Activated naive CD4-positive, alpha-beta T cell treated with anti-CD3 and anti-CD28 coated beads, Interleukin-2, amount 10 ng/mL, durations not matched to agents 7 days and 5 days (primary cell): ENCODE results near the gene CDC6.
A peak's percentile ranks its signal among the peaks of the same experiment; 100 is the strongest.

Experiments
- CTCF ChIA-PET: fragments of 350-600 bp; sonication (Branson Sonifier 250); formaldehyde crosslinking; loops from one replicate; lab custom pipeline; 2021; ENCODE audit warnings: antibody characterized with exemption; lab: Charles Lee
- DNase-seq: peaks from one replicate; pipeline ENCODE4 v3.0.0-alpha.2; 2020
- H3K27ac Mint-ChIP-seq: one replicate; pipeline ENCODE4 v1.8.0; 2021; ENCODE audit warnings: mild to moderate bottlenecking, moderate library complexity, mixed read lengths
- H3K27me3 Mint-ChIP-seq: one replicate; pipeline ENCODE4 v1.8.0; 2021; ENCODE audit warnings: mild to moderate bottlenecking, mixed read lengths
- H3K36me3 Mint-ChIP-seq: one replicate; pipeline ENCODE4 v1.8.0; 2021; ENCODE audit warnings: mixed read lengths
- H3K4me1 Mint-ChIP-seq: one replicate; pipeline ENCODE4 v1.8.0; 2021; ENCODE audit warnings: mixed read lengths
- H3K4me3 Mint-ChIP-seq: one replicate; pipeline ENCODE4 v1.8.0; 2021; ENCODE audit warnings: mild to moderate bottlenecking, moderate library complexity, mixed read lengths
- H3K9me3 Mint-ChIP-seq: one replicate; pipeline ENCODE4 v1.8.0; 2021; ENCODE audit warnings: mixed read lengths

The CDC6 gene, protein sequence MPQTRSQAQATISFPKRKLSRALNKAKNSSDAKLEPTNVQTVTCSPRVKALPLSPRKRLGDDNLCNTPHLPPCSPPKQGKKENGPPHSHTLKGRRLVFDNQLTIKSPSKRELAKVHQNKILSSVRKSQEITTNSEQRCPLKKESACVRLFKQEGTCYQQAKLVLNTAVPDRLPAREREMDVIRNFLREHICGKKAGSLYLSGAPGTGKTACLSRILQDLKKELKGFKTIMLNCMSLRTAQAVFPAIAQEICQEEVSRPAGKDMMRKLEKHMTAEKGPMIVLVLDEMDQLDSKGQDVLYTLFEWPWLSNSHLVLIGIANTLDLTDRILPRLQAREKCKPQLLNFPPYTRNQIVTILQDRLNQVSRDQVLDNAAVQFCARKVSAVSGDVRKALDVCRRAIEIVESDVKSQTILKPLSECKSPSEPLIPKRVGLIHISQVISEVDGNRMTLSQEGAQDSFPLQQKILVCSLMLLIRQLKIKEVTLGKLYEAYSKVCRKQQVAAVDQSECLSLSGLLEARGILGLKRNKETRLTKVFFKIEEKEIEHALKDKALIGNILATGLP

DNA sequence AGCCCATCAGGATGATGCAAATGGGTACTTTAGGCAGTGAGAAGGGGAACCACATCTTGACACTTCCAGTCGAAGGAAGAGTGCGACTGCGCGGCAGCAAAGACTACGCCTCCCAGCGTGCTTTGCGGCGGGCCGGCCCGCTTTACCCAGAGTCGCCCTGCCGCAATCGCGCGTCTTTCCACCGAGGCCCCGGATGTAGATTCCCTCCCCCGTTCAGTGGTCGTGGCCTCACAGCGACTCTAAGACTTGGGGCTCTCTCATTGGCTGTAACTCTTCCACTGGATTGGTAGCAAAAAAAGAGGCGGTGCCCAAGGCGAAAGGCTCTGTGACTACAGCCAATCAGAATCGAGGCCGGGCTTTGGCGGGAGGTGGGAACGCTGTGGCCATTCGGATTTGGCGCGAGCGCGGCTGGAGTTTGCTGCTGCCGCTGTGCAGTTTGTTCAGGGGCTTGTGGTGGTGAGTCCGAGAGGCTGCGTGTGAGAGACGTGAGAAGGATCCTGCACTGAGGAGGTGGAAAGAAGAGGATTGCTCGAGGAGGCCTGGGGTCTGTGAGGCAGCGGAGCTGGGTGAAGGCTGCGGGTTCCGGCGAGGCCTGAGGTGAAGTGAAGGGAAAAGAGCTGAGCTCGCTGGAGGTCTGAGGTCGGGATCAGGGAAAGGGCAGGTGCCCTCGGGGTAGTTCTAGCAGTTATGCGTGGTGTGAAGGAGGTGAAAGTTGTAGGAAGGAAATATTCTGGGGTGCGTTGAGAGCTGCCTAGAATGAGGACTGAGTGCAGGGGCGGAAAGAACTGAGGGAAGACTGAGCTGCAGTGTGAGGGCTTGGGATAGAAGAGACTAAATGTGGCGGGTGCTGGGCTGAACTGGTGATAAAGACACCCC, at the start of gene CDC6:
CDC6 (plus strand) TSS at position 386 of the 876 bp plus-strand sequence. CDS start 1,542 bp downstream, outside the sequence.
- Mint-ChIP-seq H3K4me3 (peak within 1 kb of the TSS; percentile 100), H3K27me3 (peaks cover 3% of the 10 kb centered on the region), H3K36me3 (peaks cover 33% of the 10 kb centered on the region), H3K4me1 (peaks cover 53% of the 10 kb centered on the region), H3K27ac (peak within 1 kb of the TSS; percentile 98), H3K9me3 (no peaks in the 10 kb centered on the region)
- peak; percentile 99 for DNase-seq
- CTCF ChIA-PET = interaction anchor here (1.3 to 5.9 kb wide), 6 partner anchors 15 to 274 kb away, joined by 3 to 38 read pairs (median 4); no protein-coding TSS in a partner anchor

DNA sequence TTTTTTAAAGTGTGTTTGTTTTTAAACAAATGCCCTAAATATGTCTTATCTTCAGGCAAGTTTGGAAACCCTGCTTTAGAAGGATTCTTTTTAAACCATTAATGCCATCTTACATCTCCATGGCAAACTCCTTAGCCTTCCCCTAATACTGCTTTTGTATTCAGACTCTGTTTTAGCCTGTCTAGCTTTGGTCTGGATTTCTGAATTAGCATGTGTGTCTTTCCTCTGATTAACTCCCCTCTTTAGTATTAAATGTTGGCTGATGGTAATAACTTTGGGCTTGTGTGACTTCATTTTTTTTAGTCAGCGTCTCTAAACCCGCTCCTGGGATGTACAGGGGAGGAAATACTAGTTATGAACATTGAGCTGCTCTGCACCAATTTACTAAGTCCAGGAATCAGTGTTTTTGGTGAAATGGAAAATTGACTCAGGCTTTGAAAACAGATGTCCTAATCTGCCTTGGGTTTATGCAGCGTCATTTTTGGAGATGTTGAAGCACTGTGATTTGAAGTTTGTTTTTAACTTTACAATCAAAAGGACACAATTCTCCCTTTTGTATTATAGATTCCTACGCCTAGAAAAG, 46.3 kb upstream of the CDC6 start:
- Mint-ChIP-seq H3K4me3 (no peak overlapping the region), H3K9me3 (no peaks in the 10 kb centered on the region), H3K27ac (no peak overlapping the region), H3K4me1 (peaks cover 6% of the 10 kb centered on the region), H3K27me3 (no peaks in the 10 kb centered on the region), H3K36me3 (peaks cover 6% of the 10 kb centered on the region)
- no peak for DNase-seq
- CTCF ChIA-PET = interaction anchor here (0.5 to 1.2 kb wide), 2 partner anchors 12 to 39 kb away, joined by 3 read pairs; no protein-coding TSS in a partner anchor

DNA sequence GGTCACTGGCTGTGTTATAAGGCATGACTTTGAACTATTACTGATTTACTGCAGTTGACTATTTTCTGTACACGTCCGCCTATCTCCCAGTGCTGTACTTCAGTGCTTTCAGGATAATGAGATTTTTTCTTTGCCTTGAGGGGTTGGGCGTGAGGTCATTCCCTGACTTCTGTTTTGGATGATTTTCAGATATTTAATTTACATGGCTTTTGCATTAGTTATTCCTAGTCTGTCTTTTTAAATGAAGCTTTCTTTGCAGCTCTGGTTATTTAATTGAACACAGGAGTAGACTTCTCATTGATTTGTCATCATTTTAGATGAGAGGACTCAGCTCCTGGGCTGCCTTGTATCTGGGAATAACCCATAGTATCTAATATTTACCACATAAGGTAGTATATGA, 44.9 kb upstream of the CDC6 start:
- Mint-ChIP-seq H3K9me3 (no peaks in the 10 kb centered on the region), H3K4me3 (no peak overlapping the region), H3K36me3 (peaks cover 4% of the 10 kb centered on the region), H3K27me3 (no peaks in the 10 kb centered on the region), H3K27ac (no peak overlapping the region), H3K4me1 (peaks cover 6% of the 10 kb centered on the region)
- no peak for DNase-seq
- CTCF ChIA-PET = interaction anchor here (1.3 kb wide), 1 partner anchor 41 kb away, joined by 5 read pairs; no protein-coding TSS in a partner anchor

DNA sequence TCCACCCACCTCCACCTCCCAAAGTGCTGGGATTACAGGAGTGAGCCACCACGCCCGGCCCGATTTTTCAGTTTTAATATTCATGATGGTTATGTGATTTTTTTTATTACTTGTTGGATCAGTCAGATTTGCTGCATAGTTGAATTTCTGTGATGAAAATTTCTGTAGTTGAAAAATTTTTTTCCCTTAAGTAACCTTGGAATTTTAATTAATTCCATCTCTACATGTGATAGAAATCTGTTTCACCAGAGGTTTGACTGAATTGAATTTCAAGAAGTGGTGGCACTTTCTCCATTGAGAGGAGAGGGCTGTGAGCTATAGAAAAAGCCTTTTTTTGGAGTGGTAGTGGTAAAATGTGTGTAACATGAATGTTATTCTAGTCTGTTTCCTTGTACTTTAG, 43.9 kb upstream of the CDC6 start:
- DNase-seq = no peak
- Mint-ChIP-seq H3K27ac (no peak overlapping the region), H3K4me1 (peaks cover 6% of the 10 kb centered on the region), H3K27me3 (no peaks in the 10 kb centered on the region), H3K9me3 (no peaks in the 10 kb centered on the region), H3K4me3 (no peak overlapping the region), H3K36me3 (peaks cover 4% of the 10 kb centered on the region)
- CTCF ChIA-PET = interaction anchor here (0.6 to 1.3 kb wide), 2 partner anchors 23 to 40 kb away, joined by 3 to 5 read pairs; no protein-coding TSS in a partner anchor

DNA sequence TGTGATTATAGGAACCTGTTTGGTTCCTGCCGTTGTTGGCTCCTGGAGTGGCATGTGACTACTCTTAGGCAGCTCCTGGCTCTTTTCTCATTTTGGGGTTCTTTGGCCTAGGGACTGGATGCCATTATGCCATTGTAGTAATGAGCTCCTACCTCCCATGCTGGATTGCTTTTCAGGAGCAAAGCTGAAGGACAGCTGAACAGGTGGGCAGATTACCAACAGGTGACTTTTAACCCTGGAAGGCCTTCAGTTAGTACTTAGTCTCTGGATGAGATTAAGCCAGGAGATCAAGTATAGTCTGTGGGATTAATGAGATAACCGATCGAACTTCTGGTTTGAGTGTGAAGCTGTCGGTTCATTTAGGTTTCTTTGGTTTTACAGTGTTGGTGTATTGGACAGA, 43.4 kb upstream of the CDC6 start:
- peaks cover 4% of the 10 kb centered on the region for H3K36me3 Mint-ChIP-seq
- no peak for DNase-seq
- H3K27me3 Mint-ChIP-seq = no peaks in the 10 kb centered on the region
- H3K9me3 Mint-ChIP-seq = no peaks in the 10 kb centered on the region
- H3K27ac Mint-ChIP-seq = no peak overlapping the region
- H3K4me3 Mint-ChIP-seq = no peak overlapping the region
- CTCF ChIA-PET = interaction anchor here (0.8 kb wide), 1 partner anchor 42 kb away, joined by 3 read pairs; no protein-coding TSS in a partner anchor
- peaks cover 6% of the 10 kb centered on the region for H3K4me1 Mint-ChIP-seq

DNA sequence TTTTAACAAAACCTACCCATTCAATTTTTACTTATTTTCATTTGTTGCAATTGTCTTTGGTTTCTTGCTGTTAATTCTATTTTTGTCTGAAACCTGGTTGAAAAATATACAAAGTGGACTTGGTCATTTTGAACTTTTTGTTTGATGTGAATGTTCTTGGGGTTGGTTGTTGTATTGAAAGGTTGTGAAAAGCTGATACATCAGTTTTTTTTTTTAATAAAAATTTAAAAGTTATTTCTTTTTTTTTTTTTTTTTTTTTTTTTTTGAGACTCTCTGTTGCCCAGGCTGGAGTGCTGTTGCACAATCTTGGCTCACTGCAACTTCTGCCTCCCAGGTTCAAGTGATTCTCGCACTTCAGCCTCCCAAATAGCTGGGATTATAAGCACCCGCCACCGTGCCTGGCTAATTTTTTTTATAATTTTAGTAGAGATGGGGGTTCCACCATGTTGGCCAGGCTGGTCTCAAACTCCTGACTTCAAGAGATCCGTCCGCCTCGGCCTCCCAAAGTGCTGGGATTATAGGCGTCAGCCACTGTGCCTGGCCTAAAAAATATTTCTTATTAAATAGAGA, 39.7 kb upstream of the CDC6 start:
- no peak overlapping the region for H3K27ac Mint-ChIP-seq
- CTCF ChIA-PET = no interaction called here
- peaks cover 6% of the 10 kb centered on the region for H3K4me1 Mint-ChIP-seq
- no peak for DNase-seq
- no peak overlapping the region for H3K4me3 Mint-ChIP-seq
- peaks cover 2% of the 10 kb centered on the region for H3K36me3 Mint-ChIP-seq
- H3K27me3 Mint-ChIP-seq = no peaks in the 10 kb centered on the region
- no peaks in the 10 kb centered on the region for H3K9me3 Mint-ChIP-seq

DNA sequence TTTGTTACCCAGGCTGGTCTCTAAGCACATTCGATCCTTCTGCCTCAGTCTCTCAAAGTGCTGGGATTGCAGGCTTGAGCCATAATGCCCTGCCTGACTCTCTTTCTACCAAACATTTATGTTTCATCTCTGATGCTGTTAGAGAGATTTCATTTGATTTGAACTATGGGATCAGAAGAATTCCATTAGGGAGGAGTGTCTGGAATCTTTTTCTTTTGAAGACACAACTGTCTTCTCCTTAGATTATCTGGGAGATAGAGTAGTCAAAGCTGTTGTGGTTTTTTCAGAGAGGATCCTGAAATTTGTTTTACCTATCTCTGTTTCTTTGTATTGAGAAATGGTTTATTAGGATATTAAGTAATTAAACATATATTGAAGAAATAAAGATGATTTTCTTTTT, 39.2 kb upstream of the CDC6 start:
- no peak for DNase-seq
- H3K4me3 Mint-ChIP-seq = no peak overlapping the region
- CTCF ChIA-PET = no interaction called here
- no peaks in the 10 kb centered on the region for H3K27me3 Mint-ChIP-seq
- no peaks in the 10 kb centered on the region for H3K9me3 Mint-ChIP-seq
- peaks cover 2% of the 10 kb centered on the region for H3K36me3 Mint-ChIP-seq
- no peak overlapping the region for H3K27ac Mint-ChIP-seq
- peaks cover 6% of the 10 kb centered on the region for H3K4me1 Mint-ChIP-seq

DNA sequence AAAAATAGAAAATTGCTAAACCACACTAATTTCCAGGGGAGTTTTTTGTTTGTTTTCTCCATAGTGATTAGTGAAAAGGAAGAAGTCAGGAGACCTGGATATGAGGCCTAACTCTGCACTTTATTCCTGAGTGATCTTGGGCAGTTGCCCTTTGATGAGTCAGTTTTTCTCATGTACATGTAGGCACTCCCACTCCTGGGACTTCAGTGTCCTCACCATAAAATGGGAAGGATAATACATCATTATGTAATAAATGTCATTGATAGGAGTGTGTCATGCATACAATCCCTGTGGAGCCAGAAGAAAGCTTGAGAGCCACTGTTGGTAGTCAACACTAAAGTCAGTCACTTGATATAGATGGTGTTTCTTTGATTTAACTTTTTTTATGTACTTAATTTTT, 36.1 kb upstream of the CDC6 start:
- Mint-ChIP-seq H3K9me3 (no peaks in the 10 kb centered on the region), H3K27ac (no peak overlapping the region), H3K27me3 (no peaks in the 10 kb centered on the region), H3K36me3 (peaks cover 2% of the 10 kb centered on the region), H3K4me1 (no peaks in the 10 kb centered on the region), H3K4me3 (no peak overlapping the region)
- CTCF ChIA-PET = no interaction called here
- no peak for DNase-seq

DNA sequence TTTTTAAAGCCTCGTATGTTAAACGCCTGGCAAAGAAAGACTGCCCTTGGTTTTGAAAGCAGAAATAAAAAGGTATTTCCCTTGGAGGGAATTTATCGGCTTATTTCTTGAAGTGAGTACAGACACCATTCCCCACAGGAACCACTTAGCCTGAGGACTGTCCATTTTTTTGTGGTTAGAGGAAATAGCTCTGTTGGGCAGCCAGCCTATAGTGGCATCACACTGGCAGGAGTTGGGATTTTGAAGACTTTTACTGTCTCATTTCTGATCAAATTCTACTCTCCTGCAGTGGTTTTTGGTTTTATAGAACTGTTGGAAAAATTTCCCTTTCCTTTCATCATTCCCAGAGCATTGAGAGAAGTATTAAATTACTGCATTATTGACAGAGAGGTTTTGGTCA, 34.1 kb upstream of the CDC6 start:
- Mint-ChIP-seq H3K27ac (no peak overlapping the region), H3K36me3 (peaks cover 15% of the 10 kb centered on the region), H3K4me1 (no peaks in the 10 kb centered on the region), H3K9me3 (no peaks in the 10 kb centered on the region), H3K4me3 (no peak overlapping the region), H3K27me3 (no peaks in the 10 kb centered on the region)
- no peak for DNase-seq
- CTCF ChIA-PET = interaction anchor here (0.6 kb wide), 1 partner anchor 40 kb away, joined by 3 read pairs; no protein-coding TSS in a partner anchor

DNA sequence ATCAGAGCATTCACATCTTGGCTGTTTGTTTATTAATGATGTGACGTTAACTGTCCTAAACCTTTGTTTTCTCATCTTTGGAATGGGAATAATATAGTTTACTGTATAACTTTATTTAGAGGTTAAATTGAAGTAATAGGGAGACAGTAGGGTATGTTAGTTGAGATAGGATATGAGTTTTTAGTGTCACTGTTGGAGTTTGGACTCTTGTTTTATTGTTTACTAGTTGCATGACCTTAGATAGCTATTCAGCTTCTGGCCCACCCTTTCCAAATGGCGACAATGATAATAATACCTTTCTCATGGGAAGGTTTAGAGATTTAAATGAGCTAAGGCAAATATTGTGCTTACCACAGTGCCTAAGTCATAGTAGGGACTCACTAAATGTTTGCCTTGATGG, 28.2 kb upstream of the CDC6 start:
- Mint-ChIP-seq H3K27me3 (no peaks in the 10 kb centered on the region), H3K4me1 (no peaks in the 10 kb centered on the region), H3K9me3 (no peaks in the 10 kb centered on the region), H3K27ac (no peak overlapping the region), H3K36me3 (peaks cover 41% of the 10 kb centered on the region), H3K4me3 (no peak overlapping the region)
- DNase-seq = no peak
- CTCF ChIA-PET = no interaction called here

DNA sequence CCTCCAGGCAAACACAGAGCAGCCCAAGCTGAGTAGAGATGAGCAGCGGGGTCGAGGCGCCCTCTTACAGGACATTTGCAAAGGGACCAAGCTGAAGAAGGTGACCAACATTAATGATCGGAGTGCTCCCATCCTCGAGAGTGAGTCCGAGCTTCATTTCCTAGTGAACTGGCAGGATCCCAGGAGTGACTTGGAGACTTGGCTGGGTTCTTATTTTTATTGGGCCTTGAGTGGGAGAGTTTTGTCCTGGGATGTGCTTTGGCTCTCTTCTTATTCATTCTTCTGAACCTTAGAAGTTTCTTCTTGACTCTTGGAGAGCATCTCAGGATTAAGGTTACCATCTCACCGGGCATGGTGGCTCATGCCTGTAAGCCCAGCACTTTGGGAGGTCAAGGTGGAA, 27.2 kb upstream of the CDC6 start:
- Mint-ChIP-seq H3K4me3 (no peak overlapping the region), H3K36me3 (peaks cover 46% of the 10 kb centered on the region)

DNA sequence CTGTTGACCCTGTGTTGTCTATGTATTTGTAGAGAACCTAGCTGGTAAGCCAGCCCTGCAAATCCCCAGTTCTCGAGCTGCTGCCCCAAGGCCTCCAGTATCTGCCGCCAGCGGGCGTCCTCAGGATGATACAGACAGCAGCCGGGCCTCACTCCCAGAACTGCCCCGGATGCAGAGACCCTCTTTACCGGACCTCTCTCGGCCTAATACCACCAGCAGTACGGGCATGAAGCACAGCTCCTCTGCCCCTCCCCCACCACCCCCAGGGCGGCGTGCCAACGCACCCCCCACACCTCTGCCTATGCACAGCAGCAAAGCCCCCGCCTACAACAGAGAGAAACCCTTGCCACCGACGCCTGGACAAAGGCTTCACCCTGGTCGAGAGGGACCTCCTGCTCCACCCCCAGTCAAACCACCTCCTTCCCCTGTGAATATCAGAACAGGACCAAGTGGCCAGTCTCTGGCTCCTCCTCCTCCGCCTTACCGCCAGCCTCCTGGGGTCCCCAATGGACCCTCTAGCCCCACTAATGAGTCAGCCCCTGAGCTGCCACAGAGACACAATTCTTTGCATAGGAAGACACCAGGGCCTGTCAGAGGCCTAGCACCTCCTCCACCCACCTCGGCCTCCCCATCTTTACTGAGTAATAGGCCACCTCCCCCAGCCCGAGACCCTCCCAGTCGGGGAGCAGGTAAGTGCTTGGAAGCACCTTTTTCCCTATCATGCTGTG, 23.1 kb upstream of the CDC6 start:
- H3K4me1 Mint-ChIP-seq = no peaks in the 10 kb centered on the region
- CTCF ChIA-PET = no interaction called here
- peaks cover 24% of the 10 kb centered on the region for H3K36me3 Mint-ChIP-seq
- H3K27me3 Mint-ChIP-seq = no peaks in the 10 kb centered on the region
- no peaks in the 10 kb centered on the region for H3K9me3 Mint-ChIP-seq
- H3K4me3 Mint-ChIP-seq = no peak overlapping the region
- no peak for DNase-seq
- no peak overlapping the region for H3K27ac Mint-ChIP-seq

More for the DNA sequence above, 27.2 kb upstream of the CDC6 start:
- CTCF ChIA-PET = no interaction called here
- no peaks in the 10 kb centered on the region for H3K27me3 Mint-ChIP-seq
- H3K9me3 Mint-ChIP-seq = no peaks in the 10 kb centered on the region
- peak overlapping the region; percentile 19 for H3K27ac Mint-ChIP-seq
- DNase-seq = no peak
- H3K4me1 Mint-ChIP-seq = no peaks in the 10 kb centered on the region

DNA sequence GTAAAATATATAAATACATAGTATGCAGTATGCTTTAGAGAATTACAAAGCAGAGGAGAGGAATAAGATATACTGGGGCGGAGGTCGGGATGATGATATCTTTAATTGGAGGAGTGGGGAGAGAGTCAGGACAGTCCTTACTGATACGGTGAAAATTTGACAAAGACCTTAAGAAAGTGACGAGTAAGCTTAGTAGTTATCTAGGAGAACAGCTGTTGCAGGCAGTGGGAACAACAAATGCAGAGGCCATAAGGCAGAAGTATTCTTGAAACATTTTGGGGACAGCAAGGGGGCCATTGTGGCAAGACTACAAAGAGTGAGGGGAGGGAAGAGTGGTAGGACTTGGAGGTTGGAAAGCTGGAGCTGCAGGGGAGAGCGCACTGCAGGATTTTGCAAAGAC, 22.3 kb upstream of the CDC6 start:
- H3K4me1 Mint-ChIP-seq = no peaks in the 10 kb centered on the region
- no peaks in the 10 kb centered on the region for H3K27me3 Mint-ChIP-seq
- CTCF ChIA-PET = no interaction called here
- no peaks in the 10 kb centered on the region for H3K9me3 Mint-ChIP-seq
- H3K36me3 Mint-ChIP-seq = peaks cover 23% of the 10 kb centered on the region
- H3K4me3 Mint-ChIP-seq = no peak overlapping the region
- H3K27ac Mint-ChIP-seq = no peak overlapping the region
- DNase-seq = no peak
